ENCODE measurements around the gene NUAK1.

DNA sequence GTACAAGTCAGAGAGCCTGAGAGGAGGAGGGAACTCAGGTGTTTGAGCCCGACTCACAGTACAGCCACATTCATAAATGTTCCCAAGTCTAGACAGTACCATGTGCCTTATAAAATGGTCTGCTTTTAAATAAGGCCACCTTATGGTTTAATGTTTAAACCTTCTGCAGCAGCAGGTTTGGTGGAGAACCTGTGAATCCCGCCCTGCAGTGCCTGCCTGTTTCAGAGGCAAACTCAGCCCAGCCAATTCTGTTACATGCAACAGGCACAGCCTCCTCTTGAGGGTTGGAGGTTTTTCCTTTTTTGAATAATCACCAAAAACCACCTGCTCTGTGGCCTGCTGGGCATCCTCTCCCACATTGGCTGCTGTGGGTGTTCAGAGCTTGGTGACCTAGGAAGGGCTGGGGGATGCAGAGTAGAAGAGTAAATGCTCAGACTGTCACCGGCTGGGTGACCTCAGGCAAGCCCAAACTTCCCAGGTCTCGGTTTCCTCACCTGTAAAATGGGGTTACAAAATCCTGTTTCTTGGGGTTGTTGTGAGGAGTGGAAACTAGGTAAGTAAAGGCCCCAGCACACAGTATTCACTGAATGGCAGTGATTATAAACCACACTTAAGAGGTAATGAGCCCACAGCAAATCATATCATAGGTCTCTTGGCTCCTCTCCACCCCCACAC is 28.0 kb downstream of the NUAK1 start:
- TF ChIP-seq, protein P1, sequence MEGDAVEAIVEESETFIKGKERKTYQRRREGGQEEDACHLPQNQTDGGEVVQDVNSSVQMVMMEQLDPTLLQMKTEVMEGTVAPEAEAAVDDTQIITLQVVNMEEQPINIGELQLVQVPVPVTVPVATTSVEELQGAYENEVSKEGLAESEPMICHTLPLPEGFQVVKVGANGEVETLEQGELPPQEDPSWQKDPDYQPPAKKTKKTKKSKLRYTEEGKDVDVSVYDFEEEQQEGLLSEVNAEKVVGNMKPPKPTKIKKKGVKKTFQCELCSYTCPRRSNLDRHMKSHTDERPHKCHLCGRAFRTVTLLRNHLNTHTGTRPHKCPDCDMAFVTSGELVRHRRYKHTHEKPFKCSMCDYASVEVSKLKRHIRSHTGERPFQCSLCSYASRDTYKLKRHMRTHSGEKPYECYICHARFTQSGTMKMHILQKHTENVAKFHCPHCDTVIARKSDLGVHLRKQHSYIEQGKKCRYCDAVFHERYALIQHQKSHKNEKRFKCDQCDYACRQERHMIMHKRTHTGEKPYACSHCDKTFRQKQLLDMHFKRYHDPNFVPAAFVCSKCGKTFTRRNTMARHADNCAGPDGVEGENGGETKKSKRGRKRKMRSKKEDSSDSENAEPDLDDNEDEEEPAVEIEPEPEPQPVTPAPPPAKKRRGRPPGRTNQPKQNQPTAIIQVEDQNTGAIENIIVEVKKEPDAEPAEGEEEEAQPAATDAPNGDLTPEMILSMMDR (IDR thresholded peaks at IDR 0.05 in 2 of 3, conservative IDR thresholded peaks at IDR 0.05 in 1 of 3; ENCODE audit: borderline replicate concordance in 1 of 3, insufficient read depth in 1 of 3, low read depth in 2 of 3, low read length in 2 of 3) = no peak
- TF ChIP-seq EZH2phosphoT487 (IDR thresholded peaks at IDR 0.05; ENCODE audit: borderline replicate concordance) = no peak

Data from HCT116 (cell line).